COLO668 (cell line): ENCODE measurements around the gene GOLPH3.
"Not testable (repeated sequence)": the region's sequence is repeated elsewhere in the genome, so short reads cannot be mapped to it uniquely, and the experiment has no call there.

Experiments
- DNase-seq: peaks from one replicate; lab custom pipeline; 2025; ENCODE audit not compliant: unreplicated experiment; lab: John Stamatoyannopoulos, UW

GOLPH3 gene

GRCh38 chr5:32100691-32101302, 73.3 kb downstream of the GOLPH3 start:
- DNase-seq = no peak

- no peak for DNase-seq
Observed at GRCh38 chr5:32100230-32100629, 73.9 kb downstream of the GOLPH3 start.

- DNase-seq = no peak
Observed at GRCh38 chr5:32099486-32100035, 74.6 kb downstream of the GOLPH3 start.

GRCh38 chr5:32098890-32099310, 75.2 kb downstream of the GOLPH3 start:
- DNase-seq = no peak

GRCh38 chr5:32098291-32098690, 75.8 kb downstream of the GOLPH3 start:
- no peak for DNase-seq

GRCh38 chr5:32096891-32097595, 77.1 kb downstream of the GOLPH3 start:
- no peak for DNase-seq

- DNase-seq = no peak
Observed at GRCh38 chr5:32095261-32095671, 78.9 kb downstream of the GOLPH3 start.

- DNase-seq = no peak
Observed at GRCh38 chr5:32094691-32095090, 79.4 kb downstream of the GOLPH3 start.

- peak; percentile 35 for DNase-seq
Observed at GRCh38 chr5:32092938-32093812, 80.9 kb downstream of the GOLPH3 start.

GRCh38 chr5:32090755-32091128, 83.4 kb downstream of the GOLPH3 start:
- no peak for DNase-seq

- no peak for DNase-seq
Observed at GRCh38 chr5:32090026-32090754, 83.9 kb downstream of the GOLPH3 start.

GRCh38 chr5:32089146-32090000, 84.7 kb downstream of the GOLPH3 start:
- DNase-seq = no peak

- DNase-seq = no peak
Observed at GRCh38 chr5:32088214-32088613, 85.9 kb downstream of the GOLPH3 start.

GRCh38 chr5:32087086-32088082, 86.7 kb downstream of the GOLPH3 start:
- no peak for DNase-seq

- DNase-seq = no peak
Observed at GRCh38 chr5:32083981-32084430, 90.1 kb downstream of the GOLPH3 start.

- no peak for DNase-seq
Observed at GRCh38 chr5:32082701-32083100, 91.4 kb downstream of the GOLPH3 start.

- not testable (repeated sequence) for DNase-seq
Observed at GRCh38 chr5:32080565-32080964, 93.6 kb downstream of the GOLPH3 start.

- not testable (repeated sequence) for DNase-seq
Observed at GRCh38 chr5:32078855-32079254, 95.3 kb downstream of the GOLPH3 start.
